Activated CD8-positive, alpha-beta memory T cell treated with anti-CD3 and anti-CD28 coated beads, Interleukin-2, amount 50 U/mL, for 1 hour (primary cell): ENCODE results near the gene GABRB3.

ENCODE experiments used
- DNase-seq: peaks from one replicate; pipeline ENCODE4 v3.0.0-alpha.2; 2020; ENCODE audit errors: extremely low read depth

The GABRB3 gene

DNA sequence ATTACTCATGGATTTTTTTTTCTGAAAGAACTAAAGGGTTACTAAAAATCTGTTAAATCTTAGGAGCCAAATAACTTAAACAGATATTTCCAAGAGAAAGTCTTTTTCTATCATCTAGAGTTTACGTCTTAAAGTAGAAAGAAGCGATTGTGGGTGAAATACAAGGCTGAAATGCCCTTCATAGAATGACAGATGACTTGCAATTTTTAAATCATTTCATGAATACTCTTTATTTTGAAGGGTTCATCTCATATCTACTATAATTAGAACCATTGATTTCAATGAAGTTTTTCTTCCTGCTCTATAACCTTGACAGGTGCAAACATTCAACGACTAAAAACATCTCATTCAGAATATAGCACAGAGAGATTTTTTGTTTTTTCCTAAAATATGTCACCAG is 217.0 kb downstream of the GABRB3 start:
- DNase-seq = no peak

DNA sequence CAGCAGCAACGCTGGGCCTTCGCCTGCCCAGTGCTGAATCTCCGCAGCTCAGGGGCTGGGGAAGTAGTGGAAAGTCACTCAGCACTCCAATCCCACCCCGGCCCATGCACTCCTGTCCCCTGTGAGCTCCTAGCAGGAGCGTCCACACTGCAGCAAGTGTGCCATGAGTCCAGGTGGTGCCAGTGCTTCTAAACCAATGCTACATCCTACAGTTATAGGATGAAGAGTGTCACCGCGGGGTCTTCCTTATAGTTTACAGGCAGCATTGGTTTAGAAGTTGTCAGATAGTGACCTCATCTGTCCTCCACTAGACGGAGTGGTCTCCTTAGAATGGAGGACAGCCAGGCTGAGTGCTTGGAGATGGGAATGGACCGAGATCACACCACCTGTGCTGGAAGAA is 221.4 kb downstream of the GABRB3 start:
- no peak for DNase-seq

DNA sequence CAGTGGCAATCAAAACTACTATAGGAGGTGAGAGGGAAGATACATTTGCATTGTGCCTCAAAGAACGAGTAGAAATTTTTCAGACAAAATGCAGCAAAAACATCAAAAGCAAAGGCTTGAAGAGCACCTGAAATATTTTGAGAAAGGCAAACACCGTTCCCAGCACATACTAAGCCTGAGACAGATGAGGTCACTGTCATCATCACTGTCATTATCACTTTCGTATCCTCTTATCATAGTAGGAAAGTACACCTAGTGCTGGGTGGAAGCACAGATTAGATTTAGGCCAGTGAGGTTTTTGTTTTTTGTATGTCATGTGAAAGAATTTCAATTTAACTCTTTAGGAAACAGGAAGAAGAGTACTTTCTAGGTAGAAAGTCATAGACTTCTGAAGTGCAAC is 222.0 kb downstream of the GABRB3 start:
- DNase-seq = no peak

DNA sequence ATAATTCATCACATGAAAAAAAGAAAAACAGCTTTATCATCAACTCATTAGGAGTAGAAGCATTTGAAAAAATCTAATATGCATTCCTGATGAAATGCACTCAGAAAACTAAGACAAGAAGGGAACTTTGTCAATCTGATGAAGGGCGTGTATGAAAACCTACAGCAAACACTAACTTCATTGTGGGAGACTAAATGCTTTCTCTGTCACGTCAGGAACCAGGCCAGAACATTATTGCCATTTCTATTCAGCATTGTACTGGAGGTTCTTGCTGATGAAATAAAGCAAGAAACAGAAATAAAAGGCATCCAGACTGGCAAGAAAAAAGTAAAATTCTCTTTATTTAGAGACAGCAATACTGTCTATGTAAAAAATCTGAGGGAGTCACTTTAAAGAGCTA is 235.2 kb downstream of the GABRB3 start:
- no peak for DNase-seq

DNA sequence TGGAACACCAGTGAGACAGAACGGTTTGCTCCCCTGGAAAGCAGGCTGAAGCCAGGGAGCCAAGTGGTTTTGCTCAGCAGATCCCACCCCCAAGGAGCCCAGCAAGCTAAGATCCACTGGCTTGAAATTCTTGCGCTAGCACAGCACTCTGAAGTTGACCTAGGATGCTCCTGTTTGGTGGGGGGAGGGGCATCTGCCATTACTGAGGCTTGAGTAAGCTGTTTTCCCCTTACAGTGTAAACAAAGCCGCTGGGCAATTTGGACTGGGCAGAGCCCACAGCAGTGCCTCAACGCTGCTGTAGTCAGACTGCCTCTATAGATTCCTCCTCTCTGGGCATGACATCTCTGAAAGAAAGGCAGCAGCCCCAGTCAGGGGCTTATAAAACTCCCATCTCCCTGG is 241.4 kb downstream of the GABRB3 start:
- no peak for DNase-seq

DNA sequence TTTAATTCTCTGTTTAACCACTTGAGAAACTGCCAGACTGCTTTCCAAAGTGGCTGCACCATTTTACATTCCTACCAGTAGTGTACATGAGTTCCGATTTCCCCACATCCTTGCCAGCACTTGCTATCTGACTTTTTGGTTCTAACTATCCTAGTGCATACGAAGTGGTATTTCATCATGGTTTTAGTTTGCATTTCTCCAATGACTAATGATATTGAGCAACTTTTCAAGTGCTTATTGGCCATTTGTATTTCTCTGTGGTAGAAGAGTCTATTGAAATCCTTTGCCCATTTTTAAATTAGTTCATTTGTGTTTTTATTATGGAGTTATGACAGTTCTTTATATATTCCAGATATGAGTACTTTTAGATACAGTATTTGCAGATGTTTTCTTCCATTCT is 247.8 kb downstream of the GABRB3 start:
- no peak for DNase-seq

DNA sequence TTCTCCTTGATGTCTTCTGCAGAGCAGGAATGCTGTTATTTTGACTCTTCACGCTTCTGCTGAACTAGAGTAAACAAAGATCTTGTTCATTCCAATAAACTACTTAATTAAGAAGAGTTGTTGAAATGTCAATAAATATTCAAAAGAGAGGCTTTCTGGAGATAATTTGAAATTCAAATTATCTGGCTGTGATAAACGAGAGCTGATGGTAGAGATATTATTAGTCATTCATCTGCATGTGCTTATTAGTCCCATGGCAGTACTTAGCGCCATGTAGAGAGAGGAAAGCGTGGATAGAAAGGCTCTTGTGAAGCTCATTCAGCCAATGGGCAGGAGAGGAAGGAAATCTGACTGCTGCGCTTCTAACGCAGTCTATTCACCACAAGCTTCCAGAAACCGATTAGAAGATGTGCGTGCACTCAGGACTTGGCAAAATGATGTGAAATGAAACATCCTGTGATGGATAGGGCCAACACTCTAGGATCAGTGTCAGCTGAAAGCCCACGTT is 251.1 kb downstream of the GABRB3 start:
- no peak for DNase-seq

DNA sequence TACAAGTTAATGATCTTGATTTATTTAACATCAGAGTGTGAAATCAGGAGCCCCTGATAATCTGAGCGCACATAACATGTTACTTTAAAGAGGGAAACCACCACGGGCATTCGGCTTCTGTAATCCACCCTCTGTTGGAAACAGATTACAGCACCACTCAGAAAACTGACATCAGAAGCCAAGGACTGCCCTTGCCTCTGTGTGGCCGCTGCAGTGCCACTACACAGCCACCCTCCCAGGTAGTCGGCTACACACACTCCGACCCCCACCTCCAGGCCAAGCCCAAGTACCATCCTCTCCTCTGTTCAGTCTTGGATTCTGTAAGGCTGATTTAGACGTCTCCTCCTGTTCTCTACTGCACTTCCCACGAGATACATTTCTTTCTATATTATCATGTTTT is 251.7 kb downstream of the GABRB3 start:
- no peak for DNase-seq

DNA sequence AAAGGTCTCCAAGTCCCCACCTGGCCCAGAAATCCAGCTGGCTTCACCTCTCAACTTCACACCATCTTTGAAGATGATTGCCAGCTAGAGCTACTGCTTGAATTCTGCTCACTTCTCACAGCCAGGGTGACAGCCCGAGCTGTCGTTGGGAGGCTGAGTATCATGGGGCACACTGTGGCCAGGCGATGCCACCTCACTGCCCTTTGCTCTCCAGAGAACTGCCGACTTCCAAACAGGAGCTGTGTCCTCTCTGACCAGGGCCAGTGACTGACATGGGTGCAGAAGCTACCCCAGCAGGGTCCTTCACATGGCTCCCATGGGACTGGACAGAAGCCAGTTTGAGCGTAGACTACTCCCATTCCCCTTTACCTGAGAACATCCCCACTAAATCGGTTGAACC is 254.0 kb downstream of the GABRB3 start:
- DNase-seq = no peak

DNA sequence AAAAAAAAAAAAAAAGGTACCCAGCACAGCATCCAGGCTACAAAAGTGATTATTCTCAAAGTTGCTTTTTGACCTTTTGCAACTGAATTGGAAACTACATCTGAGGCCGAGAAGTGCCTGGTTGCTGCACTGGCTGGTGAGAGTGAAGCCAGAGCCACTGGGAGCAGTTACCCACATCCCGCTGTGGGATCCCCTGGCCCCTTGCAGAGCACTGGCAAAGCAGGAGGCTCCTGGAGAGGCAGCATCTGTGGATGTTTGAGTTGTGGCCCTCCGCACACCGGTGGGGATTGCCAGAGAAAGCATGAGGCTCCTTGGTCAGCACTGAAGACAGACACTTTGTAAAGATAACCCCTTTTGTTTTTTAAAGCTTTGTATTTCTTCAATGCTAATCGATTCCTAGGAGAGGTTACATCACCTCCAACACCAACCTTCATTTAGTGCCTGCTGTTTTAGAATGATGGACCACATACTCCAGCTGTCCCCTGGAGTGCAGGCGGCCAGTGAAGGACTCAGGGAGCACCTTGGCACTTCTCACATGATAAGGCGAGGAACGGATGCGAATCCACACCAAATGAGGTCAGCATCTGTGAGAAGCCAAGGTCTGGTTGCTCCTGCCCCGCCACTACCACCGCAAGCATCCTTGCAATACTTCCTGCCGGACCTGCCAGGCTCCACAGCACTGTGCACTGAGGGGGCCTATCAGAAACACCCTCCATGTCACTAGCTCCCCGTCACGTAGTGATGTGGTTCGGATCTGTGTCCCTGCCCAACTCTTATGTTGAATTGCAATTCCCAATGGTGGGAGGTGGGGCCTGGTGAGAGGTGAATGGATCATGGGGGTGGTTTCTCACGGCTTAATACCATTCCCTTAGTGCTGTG is 256.5 kb downstream of the GABRB3 start:
- DNase-seq = no peak

DNA sequence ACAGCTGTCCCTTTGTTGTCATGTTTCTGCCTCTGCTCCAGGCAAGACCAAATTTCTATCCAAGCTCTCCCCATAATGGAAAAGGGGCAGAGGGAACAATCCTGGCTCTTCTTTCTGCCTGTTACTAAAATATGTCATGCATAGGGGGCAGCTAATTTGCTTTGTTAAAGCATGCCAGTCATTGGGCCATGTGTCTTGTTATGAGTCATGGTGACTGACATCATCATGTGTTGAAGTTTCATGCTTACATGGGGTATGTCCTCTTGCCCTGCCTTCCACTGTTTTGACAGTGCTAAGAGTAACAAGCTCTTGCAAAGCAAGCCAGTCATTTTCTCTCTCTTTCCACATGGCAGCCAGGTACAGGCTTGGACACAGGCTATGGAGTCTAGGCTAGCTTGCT is 268.9 kb downstream of the GABRB3 start:
- no peak for DNase-seq
